Fibroblast of villous mesenchyme (primary cell): ENCODE data around the gene TNS4. TPM values are rescaled to one million over a fixed set of nuclear protein-coding genes. Genes with fewer than 3 reads are reported as not detected.
A peak's percentile ranks its signal among the peaks of the same experiment; 100 is the strongest.

Experiments
- DNase-seq: peaks from one replicate; pipeline ENCODE4 v3.0.0-alpha.2; 2010; ENCODE audit warnings: low read depth
- H3K4me3 ChIP-seq: 2 replicates; pipeline ENCODE4 v1.5.1; 2011; ENCODE audit warnings: low read depth, mild to moderate bottlenecking, low read length
- CTCF ChIP-seq: IDR thresholded peaks from 2 replicates; pipeline ENCODE4 v1.5.1; 2012; ENCODE audit warnings: low read depth, mild to moderate bottlenecking, low read length; ENCODE audit not compliant: insufficient read depth
- total RNA-seq: library from RNA; depleted of rRNA; stranded (reverse); fragments of >200 nt; gene quantifications from 2 replicates; pipeline ENCODE4 v1.2.3, GENCODE V29; 2012

TNS4 gene
- total RNA-seq, 1 donor, result not detected

DNA sequence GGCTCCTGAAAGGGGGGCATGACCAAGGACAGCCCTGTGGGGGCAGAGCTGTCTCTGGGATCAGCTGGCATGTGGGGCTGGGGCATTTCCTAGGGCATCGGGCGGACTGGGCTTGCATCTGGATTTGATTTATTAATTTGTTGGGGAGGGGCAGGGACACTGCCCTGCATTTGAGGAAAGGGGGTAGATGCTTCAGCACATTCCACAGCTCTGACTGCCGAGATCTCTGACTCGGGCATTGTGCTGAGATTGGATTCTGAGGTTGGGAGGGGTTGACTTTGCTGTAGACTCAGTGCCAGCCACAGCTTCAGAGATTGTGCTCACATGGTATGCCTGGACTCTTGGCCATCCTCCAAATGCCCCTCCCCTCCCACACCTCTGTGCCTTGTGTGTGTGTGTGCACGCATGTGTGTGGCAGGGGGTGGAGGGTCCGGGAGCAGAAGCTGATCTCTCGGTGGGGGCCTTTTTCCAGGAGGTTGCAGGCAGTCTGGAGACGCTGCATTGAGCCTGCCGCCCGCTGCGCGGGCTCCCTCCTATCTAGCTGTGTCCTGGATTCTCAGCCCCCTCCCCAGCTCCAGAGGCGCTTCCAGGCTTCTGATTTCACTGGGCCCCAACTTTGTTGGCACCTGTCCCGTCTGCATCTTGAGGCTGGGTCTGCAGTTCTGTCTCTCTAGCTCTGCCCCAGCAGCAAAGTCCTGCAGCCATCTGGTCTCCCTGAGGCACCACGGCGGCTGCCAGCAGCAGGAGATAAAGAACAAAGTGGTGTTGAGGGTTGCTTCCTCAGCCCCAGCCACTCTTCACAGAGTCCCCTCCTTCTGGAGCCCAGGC, 43.2 kb downstream of the TNS4 start:
- no peak for TF ChIP-seq CTCF
- H3K4me3 ChIP-seq, result no peak overlapping the region
- DNase-seq, result peak; percentile 59

GRCh38 chr17:40457369-40457768, 44.1 kb downstream of the TNS4 start:
- no peak overlapping the region for H3K4me3 ChIP-seq
- TF ChIP-seq CTCF, result no peak
- DNase-seq, result no peak

- no peak for TF ChIP-seq CTCF
- DNase-seq, result no peak
Measured at GRCh38 chr17:40456396-40456951, 44.9 kb downstream of the TNS4 start.

DNA sequence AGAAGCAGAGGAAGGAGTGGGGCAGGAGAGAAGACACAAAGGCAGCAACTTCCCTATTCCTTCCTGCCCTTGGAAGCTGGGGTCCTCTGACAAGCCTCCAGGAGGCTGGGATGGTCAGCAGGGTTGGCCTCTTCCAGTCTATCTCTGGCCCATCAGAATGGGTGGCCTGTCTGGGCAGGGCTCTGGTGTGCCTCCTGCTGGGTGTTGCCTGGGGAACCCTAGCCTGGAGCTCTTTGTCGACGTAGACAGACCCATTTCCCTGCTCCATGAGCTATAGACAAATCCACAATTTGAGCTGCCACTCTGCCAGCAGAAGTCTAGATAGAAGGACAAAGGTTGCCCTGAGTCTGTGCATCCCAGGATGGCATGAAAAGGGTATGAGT, 46.8 kb downstream of the TNS4 start:
- no peak overlapping the region for H3K4me3 ChIP-seq
- no peak for TF ChIP-seq CTCF
- DNase-seq, result no peak

More at GRCh38 chr17:40456396-40456951, 44.9 kb downstream of the TNS4 start:
- no peak overlapping the region for H3K4me3 ChIP-seq

GRCh38 chr17:40453881-40454612, 47.4 kb downstream of the TNS4 start:
- TF ChIP-seq CTCF, result no peak
- no peak for DNase-seq
- no peak overlapping the region for H3K4me3 ChIP-seq

- no peak for DNase-seq
- no peak overlapping the region for H3K4me3 ChIP-seq
- TF ChIP-seq CTCF, result no peak
Measured at GRCh38 chr17:40452921-40453378, 48.5 kb downstream of the TNS4 start.
